ENCODE results near the gene BCLAF3. TPM values are rescaled to one million over a fixed set of nuclear protein-coding genes. Genes with fewer than 3 reads are reported as not detected.

The BCLAF3 gene
- total and polyA plus RNA-seq, 2 of the 13 experiments (the other 11 are each of a cell fraction or from before 2014, with no cell fraction given) = 1.5 to 2.7 TPM

DNA sequence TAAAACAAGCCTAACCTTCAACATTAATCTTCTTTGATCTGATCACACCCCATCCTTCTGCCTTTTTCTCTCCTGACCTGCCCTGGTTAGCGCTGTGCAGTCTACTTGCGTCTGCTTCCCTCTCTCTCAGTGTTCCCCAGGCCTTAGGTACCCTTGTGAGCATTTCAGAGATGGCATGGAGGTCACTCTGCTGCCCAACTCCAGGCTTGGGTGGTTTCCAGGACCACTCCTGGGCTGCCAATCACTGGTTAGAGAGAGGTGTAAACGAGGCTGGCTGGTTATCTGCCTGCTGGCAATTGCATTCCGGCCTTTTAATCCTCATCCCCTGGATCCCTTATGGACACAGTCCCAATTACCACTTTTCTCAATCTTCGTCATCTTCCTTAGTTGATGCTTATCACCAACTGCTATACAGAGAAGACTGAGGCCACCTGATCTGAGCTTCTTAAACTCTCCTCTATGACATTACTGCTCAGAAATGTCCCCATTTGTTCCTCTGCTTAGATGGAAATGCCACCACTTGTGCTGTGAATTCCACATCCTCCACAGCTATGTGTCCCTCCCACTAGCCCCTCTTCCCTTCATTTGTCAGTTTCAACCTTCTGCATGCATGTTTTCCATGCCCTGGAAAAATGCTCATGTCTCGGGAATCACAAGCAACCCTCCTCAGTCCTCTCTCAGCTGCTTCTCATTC lies 29.0 kb upstream of the BCLAF3 start:
- Histone ChIP-seq H2AFZ (ENCODE audit: low read length) (no peak overlapping the region), H3K4me3 (replicated peaks in 1 of 3; ENCODE audit: insufficient read depth in 1 of 3, low read depth in 2 of 3, low read length in 3 of 3) (no peak overlapping the region), H3K27ac (ENCODE audit: extremely low read length, insufficient read depth, low read length) (no peak overlapping the region), H3K79me2 (ENCODE audit: insufficient read depth, low read length) (no peaks in the 10 kb centered on the region), H3K4me1 (ENCODE audit: insufficient read depth, low read length) (no peaks in the 10 kb centered on the region), H3K27me3 (ENCODE audit: control insufficient read depth in 1 of 2, insufficient read depth in 2 of 2, low read length in 2 of 2) (no peaks in the 10 kb centered on the region), H4K20me1 (ENCODE audit: insufficient read depth, low read length) (no peaks in the 10 kb centered on the region), H3K9ac (ENCODE audit: insufficient read depth, low read depth, low read length) (no peak overlapping the region), H3K4me2 (ENCODE audit: low read depth, low read length) (no peak overlapping the region), H3K36me3 (replicated peaks in 1 of 2; ENCODE audit: control insufficient read depth in 1 of 2, insufficient read depth in 2 of 2, low read length in 2 of 2) (no peaks in the 10 kb centered on the region; a peak in 1 of 5 replicates), H3K9me3 (ENCODE audit: low read length) (no peaks in the 10 kb centered on the region)
- no TSS peak for BruUV-seq (replicated peaks)
- ChIA-PET CTCF (ENCODE audit: low intra/inter-chr PET ratio, low total read pairs) (no interaction called here), POLR2A (no interaction called here)
- ATAC-seq (no peak), DNase-seq (ENCODE audit: low spot score) (no peak), FAIRE-seq (no peak)
- 88% methylated on average over 6 of the region's 6 CpGs for WGBS (ENCODE audit: low lambda C conversion rate)
- TF ChIP-seq ZFY (CRISPR knock-in tag; IDR thresholded peaks at IDR 0.05) (no peak), ATRX (CRISPR knock-in tag; IDR thresholded peaks at IDR 0.05; ENCODE audit: borderline replicate concordance) (no peak), BHLHE40 (IDR thresholded peaks at IDR 0.05; ENCODE audit: low read length) (no peak), HHEX (CRISPR knock-in tag; IDR thresholded peaks at IDR 0.05) (no peak), ZNF24 (IDR thresholded peaks at IDR 0.05) (no peak)
- TF ChIP-seq, protein P1, sequence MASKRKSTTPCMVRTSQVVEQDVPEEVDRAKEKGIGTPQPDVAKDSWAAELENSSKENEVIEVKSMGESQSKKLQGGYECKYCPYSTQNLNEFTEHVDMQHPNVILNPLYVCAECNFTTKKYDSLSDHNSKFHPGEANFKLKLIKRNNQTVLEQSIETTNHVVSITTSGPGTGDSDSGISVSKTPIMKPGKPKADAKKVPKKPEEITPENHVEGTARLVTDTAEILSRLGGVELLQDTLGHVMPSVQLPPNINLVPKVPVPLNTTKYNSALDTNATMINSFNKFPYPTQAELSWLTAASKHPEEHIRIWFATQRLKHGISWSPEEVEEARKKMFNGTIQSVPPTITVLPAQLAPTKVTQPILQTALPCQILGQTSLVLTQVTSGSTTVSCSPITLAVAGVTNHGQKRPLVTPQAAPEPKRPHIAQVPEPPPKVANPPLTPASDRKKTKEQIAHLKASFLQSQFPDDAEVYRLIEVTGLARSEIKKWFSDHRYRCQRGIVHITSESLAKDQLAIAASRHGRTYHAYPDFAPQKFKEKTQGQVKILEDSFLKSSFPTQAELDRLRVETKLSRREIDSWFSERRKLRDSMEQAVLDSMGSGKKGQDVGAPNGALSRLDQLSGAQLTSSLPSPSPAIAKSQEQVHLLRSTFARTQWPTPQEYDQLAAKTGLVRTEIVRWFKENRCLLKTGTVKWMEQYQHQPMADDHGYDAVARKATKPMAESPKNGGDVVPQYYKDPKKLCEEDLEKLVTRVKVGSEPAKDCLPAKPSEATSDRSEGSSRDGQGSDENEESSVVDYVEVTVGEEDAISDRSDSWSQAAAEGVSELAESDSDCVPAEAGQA (IDR thresholded peaks at IDR 0.05; ENCODE audit: low read depth) = no peak
- TF ChIP-seq, protein P1 (CRISPR knock-in tag; IDR thresholded peaks at IDR 0.05; ENCODE audit: borderline replicate concordance) = no peak
- intact Hi-C loops (cut with micrococcal nuclease; ENCODE audit: unreplicated experiment) = no loop called here
- in situ Hi-C loops (cut with HindIII; ENCODE audit: extremely low pct_ligation_motif_present, low pct_unique_long_range_greater_than_20kb) = no loop called here
